ENCODE results near the gene AKNA.

Gene AKNA

DNA sequence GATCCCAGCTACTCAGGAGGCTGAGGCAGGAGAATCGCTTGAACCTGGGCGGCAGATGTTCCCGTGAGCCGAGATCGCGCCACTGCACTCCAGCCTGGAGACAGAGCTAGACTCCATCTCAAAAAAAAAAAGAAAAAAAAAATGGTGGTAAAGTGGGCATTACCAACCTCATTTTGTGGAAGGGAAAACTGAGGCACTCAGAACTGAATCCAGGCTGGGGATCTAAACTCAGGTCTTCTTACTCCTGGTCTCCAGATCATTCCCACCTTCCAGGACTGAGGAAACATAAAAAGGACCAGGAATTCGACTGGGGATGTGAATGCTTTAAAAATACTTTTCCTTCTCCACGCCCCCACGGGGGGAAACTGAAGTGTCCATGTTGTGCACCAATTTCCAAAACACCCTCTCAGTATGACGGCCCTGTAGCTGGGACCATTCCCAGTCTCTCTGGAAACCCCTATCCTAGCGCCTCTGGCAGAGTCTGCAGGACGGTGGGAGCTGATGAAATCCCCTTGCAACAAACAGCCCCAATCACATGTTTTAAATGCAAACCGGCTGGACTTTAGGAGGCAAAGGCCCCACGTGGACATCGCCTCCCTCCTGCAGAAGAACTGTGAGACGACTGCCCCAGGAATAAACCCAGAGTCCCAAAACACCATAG lies 8.9 kb upstream of the AKNA start:
- DNase-seq (ENCODE audit: low spot score): peak; percentile 60

DNA sequence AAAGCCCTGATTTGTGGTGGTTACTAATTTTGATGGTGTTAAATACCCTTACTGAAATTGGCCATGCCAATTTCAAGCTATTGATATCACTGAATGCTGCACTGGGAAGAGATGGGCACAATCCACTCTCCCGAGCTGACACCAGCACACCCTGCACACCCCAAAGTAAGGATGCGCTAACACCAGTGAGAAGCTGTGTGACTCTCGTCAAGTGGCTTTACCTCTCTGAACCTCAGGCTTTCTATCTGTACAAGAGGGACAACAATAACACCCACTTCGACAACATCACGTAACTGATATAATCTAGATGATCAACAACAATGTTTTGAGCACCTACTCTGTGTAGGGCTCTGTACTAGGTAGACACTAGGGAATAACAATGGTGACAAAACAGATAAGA lies 8.0 kb upstream of the AKNA start:
- DNase-seq (ENCODE audit: low spot score): no peak

DNA sequence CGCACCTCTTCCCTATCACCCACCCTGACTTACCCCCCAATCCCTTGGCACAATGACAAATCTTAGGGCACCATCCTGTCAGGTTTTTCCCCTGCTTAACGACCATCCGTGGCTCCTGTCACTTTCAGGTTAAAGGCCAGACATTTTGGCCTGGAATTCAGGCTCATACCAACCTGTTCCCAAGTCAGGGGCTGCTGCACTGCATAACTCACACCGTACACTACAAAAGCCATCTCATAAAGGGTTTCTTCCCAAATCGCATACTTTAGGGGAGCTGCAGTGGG lies 7.5 kb upstream of the AKNA start:
- no peak for DNase-seq (ENCODE audit: low spot score)

DNA sequence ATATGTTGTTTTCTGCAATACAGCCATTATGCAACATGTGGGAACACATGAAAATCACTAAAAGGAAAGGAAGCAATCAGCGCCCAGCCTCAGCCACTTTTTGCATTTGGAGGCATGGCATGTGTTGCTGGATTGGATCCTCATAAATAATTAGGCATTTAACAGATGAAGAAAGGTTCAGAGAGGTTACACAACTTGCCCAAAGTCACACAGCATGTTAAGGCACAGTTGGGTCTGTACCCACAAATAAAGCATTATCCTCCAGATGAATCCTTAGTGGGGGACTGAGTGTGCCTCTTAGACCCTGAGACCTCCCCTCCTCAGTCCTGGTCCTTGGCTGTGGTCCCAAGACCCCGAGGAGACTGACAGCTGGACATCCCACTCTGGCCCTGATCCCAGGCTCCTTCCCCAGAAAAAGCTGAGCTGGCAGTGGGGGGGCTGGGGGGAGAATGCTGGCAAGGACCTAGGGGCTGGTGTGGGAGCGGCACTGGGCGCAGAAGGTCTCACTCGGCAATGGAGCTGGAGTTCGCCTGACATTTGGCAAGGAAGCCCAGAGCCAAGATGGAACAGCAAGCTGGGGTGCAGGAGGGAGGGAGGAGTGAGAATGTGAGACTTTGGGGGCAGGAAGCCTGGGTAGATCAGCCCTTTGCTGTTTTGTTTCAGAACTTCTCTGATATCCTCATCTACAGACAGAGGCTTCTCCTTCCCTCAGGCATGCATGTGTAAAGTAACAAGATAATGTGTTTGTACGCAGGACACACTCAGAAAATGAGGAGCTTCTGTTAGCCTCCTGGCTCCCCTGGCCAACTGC lies 6.9 kb upstream of the AKNA start:
- DNase-seq (ENCODE audit: low spot score): no peak

DNA sequence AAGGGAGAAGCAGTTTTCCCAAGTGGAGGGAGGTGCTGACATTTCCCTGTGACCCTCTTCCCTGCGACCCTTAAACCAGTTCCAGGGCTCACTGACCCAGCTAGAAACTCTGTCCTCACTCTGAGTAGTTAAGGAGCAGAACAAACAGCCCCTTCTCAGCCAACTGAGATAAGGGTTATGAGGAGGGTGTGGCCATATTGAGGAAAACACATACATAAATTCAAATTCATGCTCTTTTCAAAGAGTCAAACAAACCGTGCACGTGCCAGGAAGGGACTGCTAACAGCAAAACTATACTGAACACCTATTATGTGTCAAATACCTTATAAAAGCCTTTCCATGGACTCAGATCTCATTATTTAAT lies 4.9 kb upstream of the AKNA start:
- DNase-seq (ENCODE audit: low spot score): no peak

DNA sequence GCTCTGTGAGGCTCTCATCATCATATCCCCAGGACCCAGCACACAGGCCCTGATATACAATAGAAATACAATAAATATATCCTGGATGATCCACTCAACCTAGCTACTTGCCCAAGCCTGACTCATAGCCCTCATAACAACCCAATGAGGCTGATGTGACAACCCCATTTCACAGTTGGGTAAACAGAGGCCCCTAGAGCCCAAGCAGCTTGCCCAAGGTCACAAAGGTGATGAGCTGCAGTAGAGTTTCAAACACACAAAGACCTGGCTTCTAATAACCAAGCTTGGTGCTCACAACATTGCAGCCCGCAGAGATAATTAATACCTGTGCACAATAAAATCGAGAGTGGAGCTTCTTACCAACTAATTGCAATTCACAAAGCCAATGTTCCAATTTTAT lies 3.2 kb upstream of the AKNA start:
- DNase-seq (ENCODE audit: low spot score): no peak

DNA sequence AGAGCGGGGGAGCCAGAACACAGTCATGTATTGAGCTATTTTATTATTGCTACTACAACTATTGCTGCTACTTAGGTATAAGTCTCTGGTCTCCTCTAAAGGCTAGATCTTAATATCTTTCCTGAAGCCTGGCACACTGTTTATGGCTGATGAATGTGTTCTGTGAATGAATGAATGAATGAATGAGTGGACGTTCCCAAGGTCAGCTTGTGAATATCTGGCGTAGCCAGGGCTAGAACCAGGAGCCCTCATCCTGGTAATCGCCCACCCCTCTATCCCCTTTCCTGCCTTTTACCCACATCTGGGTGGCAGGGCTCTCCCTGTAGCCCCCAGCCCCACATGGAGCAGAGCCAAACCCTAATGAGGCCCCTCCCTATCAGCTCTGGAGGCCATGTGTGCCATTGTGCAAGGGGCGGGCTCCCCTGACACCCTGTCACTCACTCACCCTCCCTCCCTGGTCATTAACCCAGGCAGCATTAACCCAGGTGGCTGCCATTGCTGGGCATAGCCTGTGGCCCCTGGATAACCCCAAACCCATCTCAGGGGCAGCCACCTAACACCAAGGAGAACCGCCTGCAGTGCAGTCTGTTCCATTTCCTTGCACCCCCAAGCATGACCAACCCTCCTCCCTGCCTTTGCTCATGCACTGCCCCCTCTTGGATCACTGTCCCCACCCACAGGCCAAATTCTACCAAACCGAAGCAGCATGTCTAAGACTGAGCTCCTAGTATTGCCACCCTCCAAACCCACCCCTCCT lies 2.0 kb upstream of the AKNA start:
- DNase-seq (ENCODE audit: low spot score): no peak

DNA sequence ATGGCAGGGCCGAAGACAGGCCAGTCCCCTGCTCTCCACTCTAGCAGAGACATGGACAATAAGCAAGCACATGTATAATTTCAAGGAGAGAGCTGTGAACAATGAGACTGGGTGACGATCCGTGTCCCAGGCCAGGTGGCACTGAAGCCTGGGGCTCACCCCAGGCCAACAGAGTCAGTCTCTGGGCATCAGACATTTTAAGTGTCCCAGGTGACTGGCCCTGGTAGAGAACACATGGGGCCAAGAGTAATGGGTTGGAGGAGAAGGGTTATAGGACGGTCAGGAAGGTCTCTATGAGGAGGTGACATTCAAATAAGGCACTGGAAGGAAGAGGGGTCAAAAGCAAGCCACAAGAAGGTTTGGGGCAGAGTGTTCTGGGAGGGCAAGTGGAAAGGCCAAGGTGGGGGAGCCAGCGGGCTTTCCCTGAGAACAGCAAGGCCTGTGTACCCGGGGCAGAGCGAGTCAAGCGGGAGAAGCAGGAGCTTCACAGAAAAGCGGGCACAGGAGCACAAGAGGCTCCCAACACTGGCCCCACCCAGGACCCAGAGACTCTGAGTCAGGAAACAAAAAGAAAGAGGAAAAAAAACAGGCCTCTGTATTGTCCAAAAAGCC lies 1.1 kb upstream of the AKNA start:
- DNase-seq (ENCODE audit: low spot score): no peak

DNA sequence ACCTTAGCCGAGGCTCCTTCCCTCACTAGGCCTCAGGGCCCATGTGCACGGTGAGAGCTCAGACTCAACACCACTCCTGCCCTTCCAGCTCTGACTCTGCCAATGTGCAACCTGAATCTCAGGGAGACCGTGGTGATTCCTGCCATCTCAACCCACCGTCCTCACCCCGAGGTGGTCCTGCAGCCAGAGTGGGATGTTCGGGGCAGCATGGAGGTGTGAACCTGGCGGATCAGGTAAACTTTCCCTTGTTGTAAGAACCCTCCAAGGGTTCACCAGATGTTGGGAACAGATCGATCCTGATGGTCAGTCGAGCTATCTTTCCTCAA lies 538 bp upstream of the AKNA start:
- DNase-seq (ENCODE audit: low spot score): no peak

DNA sequence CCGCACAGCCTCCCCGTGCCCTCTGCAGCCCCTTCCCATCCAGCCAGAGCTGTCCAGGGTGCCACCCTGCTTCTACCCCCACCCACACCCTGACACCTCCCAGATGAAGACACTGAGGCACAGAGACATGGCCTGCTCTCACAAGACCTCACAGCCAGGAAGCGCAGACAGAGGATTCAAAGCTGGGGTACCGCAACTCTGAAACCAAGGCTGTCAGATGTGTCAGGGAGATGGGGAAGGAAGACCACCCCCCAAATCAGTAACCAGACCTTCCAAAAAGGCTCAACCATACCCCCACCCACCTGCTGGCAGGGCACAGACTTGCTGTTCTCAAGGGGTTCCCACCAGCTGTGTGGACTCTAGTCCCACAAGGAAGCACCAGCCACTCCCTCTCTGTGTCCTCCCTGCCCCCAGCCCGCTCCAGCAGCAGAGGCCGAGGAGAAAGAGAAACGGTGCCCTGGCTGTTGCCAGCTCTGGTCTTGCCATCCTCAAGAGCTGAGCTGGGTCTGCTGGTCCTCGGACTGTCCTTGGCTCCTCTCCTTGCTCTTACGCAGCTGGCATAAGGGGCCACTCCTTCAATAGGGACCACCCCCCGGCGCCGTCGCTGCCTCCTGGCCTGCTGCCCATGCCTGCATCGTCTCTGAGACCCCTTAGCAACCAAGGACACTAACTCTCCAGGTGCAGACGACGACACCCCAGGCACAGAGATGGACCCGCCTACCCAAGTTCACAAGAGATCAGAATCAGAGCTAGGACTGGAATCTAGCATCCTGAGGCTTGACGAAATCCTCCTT lies 699 bp downstream of the AKNA start:
- DNase-seq (ENCODE audit: low spot score): peak; percentile 30

DNA sequence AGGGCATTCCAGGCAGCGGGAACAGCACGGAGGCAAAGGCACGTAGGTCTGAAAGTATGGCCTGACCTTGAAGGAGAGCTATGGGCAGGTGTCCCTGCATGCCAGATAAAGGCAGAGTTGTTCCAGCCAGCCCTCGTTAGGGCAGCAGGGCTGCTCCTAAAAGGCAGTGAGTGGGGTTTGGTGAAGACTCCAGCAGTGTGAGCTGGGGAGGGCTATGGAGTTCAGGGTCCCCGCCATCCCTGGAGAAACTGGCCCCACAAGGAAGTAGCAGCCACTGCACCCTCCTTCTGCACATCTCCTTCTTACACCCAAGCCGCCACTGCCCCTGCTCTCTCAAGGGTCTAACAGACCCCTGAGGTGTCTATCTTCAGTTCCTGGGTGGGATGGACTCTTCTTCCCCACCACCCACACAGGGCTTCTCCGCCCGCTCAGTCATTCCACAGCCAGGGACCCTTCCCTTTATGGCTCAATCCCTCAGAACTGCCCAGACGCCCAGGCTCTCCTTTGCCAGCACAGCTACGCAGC lies 1.4 kb downstream of the AKNA start:
- DNase-seq (ENCODE audit: low spot score): no peak

DNA sequence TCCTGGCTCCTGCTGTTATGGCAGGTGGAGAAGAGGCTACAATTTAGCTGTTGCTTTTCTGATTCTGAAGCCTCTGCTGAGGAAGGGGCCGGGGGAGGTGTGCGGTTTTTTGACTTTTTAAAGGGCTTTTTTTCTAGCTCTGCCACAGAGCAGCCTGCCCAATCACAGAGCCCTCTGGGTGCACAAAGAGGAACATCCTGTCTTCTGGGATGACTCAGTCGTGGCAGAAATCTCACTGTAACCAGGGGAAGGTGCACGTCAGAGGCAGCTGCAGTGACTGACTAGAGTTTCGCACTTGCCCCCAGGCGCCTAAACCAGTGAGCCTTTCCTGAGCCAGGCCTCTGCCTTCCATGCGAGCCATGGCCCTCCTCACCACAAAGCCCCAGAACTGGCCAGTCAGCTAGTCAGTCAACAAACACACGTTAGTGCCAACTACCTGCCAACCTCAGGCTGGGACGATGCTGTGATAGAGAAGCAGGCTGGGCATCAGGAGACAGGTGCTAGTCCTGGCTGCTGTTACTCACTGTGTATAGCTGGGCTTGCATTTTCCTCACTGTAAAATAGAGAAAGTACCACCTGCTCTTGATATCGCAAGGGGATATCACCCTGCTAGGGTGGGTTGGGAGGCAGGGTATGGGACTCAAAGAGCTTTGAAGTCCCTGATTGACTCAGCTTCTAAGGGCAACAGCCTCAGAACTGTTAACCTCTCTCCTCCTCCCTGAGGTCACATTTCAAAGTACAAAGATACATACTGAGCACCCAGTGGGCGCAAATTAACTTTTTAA lies 2.2 kb downstream of the AKNA start:
- peak; percentile 82 for DNase-seq (ENCODE audit: low spot score)

DNA sequence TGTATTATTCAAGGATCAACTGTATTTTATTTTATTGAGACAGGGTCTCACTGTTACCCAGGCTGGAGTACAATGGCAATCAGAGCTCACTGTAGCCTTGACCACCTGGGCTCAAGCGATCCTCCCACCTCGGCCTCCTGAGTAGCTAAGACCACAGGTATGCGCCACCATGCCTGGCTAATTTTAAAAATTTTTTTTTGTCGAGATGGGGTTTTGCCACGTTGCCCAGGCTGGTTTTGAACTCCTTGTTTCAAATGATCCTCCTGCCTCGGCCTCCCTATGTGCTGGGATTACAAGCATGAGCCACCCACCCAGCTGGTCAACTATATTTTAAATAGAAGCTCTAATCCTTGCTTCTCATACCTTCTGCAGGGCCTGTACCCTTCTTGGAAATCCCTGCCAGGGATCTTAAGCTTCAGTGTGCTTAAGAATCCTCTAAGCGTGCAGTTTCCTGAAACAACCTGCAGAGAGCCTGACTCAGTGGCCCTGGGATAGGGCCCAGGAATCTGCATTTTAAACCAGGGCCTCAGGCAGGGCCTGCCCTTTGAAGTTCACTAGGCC lies 2.9 kb downstream of the AKNA start:
- DNase-seq (ENCODE audit: low spot score): no peak

DNA sequence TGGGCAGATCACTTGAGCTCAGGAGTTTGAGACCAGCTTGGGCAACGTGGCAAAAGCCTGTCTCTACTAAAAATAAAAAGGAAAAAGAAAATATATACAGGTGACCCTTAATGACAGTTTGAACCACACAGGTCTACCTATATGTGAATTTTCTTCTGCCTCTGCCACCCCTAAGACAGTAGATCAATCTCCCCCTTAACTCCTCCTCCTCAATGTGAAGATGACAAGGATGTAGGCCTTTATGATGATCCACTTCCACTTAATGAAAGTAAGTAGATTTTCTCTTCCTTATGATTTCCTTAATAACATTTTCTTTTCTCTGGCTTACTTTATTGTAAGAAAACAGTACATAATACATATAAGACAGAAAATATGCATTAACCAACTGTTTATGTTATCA lies 3.4 kb downstream of the AKNA start:
- DNase-seq (ENCODE audit: low spot score): no peak

DNA sequence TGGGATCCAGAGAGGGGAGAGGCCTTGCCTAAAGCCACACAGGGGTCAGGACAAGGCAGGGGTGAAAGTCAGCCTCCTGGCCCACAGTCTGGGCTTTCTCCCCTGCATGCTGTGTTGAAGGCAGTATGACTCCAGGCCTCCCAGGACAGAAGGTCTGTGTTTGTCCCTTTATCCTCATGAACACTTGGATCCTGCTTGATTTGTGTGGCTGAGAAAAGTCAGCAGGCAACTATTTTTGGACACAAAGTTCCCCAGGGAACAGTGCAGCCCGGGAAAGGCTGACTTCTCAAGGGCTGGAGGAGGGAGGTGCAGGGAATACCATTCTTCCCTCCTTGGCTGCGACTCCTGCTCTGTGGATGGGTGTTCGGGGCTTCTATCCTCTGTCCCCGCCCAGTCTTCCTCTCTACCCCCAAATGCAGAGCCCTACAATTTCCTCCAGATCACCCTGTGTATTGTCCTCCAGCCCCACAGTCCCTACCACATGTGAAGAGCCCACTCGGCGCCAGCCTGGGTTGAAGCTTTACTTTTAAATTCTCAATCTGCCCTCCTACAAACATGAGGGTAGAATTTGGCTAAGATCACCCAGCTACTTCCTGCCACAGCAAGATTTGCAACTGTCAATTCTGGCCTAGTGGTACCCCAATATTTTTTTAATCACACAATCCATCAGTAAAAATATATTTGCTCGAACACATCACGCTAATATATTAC lies 4.1 kb downstream of the AKNA start:
- DNase-seq (ENCODE audit: low spot score): peak; percentile 43

DNA sequence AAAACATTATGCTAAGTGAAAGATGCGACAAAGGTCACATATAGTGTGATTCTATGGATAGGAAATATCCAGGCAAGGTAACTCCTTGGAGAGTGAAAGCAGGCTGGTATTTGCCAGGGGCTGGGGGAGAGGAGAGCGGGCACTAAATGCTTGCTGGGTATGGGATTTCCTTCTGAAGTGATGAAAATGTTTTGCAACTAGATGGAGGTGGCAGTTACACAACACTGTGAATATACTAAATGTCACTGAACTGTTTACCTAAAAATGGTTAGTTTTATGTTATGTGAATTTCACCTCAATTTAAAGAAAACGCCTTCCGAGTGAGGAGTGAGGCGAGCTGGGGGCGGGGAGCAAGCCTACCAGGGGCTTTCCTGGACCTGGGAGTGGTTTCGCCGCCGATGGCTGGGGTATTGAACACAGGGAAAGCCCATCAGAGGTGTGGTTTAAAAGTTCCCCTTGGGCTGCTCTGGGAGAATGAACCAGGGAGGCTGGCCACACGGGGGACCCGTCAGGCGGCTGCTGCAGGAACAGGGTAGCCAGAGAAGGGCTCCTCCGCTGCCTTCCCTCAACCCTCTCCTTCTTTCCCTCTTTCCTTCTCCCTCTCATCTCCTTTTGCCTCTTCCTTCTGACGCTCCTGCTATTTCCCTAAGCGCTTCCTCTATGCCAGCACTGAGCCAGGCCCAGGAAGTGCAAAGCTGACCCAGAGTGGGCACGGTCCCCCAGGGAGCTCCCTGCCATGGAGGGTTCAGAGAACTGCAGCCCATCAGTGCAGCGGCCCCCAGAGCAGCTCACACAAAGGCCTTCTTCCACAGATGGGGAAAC lies 4.9 kb downstream of the AKNA start:
- no peak for DNase-seq (ENCODE audit: low spot score)

DNA sequence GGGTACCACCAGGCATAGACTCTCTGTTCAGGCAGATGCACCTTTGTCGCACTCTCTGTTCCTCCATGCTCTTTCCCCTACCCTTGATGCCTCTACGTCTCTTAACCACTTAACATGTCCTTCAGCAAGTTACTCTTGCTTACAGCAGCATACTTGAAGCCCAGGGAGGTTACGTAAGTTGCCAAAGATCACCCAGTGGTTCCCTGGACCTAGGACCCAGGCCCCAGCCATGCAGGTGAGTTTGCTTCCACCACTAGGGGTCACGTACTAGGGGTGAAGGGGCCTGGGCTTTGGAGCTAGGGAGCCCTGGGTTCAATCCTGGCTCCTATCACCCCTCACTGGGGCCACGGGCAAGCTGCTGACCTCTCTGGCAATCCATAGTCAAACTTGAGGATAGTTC lies 8.9 kb downstream of the AKNA start:
- no peak for DNase-seq (ENCODE audit: low spot score)

DNA sequence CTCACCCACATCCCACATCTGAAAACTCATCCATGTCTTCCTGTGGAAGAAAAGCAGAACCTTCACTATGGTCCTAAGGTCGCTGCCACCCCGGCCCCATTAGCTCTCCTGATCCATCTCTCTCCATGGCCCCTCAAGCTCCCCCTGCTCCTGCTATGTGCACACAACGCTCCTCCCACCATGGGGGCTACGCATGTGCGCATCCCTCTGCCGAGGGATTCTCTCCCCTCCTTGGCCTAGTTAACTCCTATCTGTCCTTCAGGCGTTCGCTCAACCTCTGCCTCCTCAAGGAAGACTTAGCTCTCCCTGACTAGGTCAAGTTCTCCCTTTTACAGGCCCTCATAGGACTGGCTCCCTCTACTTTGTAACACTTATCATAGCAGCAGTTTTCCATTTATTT lies 9.8 kb downstream of the AKNA start:
- DNase-seq (ENCODE audit: low spot score): no peak
